Stimulated activated naive CD8-positive, alpha-beta T cell treated with anti-CD3 and anti-CD28 coated beads, Interleukin-15, Interleukin-2, amounts not matched to agents 100 U/mL and 50 U/mL, for 24 hours (primary cell): Measurements from ENCODE around the gene SLC44A1.

Experiments used
- ATAC-seq: fragments of 150-1000 bp; cut with Tn5 transposase; one replicate; pipeline ENCODE4 v1.10.0; 2021
- DNase-seq: peaks from one replicate; pipeline ENCODE4 v3.0.0; 2021

The SLC44A1 gene

GRCh38 chr9:105273731-105274130, 29.3 kb downstream of the SLC44A1 start:
- DNase-seq, result no peak
- no peak for ATAC-seq

- no peak for ATAC-seq
- DNase-seq, result no peak
Measured at GRCh38 chr9:105275111-105275510, 30.7 kb downstream of the SLC44A1 start.

GRCh38 chr9:105275938-105276337, 31.5 kb downstream of the SLC44A1 start:
- DNase-seq (no peak), ATAC-seq (no peak)

- DNase-seq (no peak), ATAC-seq (no peak)
Measured at GRCh38 chr9:105278751-105279150, 34.3 kb downstream of the SLC44A1 start.

- ATAC-seq, result no peak
- DNase-seq, result no peak
Measured at GRCh38 chr9:105280691-105281090, 36.2 kb downstream of the SLC44A1 start.

- ATAC-seq (no peak), DNase-seq (no peak)
Measured at GRCh38 chr9:105281272-105281671, 36.8 kb downstream of the SLC44A1 start.

- DNase-seq (no peak), ATAC-seq (no peak)
Measured at GRCh38 chr9:105281926-105282325, 37.5 kb downstream of the SLC44A1 start.

GRCh38 chr9:105282870-105283621, 38.6 kb downstream of the SLC44A1 start:
- no peak for ATAC-seq
- DNase-seq, result no peak

GRCh38 chr9:105283795-105284194, 39.3 kb downstream of the SLC44A1 start:
- DNase-seq, result no peak
- ATAC-seq, result no peak

- ATAC-seq, result no peak
- DNase-seq, result no peak
Measured at GRCh38 chr9:105284463-105284862, 40.0 kb downstream of the SLC44A1 start.

GRCh38 chr9:105286098-105286497, 41.6 kb downstream of the SLC44A1 start:
- ATAC-seq (no peak), DNase-seq (no peak)

GRCh38 chr9:105289305-105289704, 44.9 kb downstream of the SLC44A1 start:
- DNase-seq (no peak), ATAC-seq (no peak)

GRCh38 chr9:105290418-105290817, 46.0 kb downstream of the SLC44A1 start:
- ATAC-seq, result no peak
- DNase-seq, result no peak

- ATAC-seq (no peak), DNase-seq (no peak)
Measured at GRCh38 chr9:105290954-105291353, 46.5 kb downstream of the SLC44A1 start.

- ATAC-seq, result no peak
- DNase-seq, result no peak
Measured at GRCh38 chr9:105291422-105291859, 47.0 kb downstream of the SLC44A1 start.

GRCh38 chr9:105291938-105292337, 47.5 kb downstream of the SLC44A1 start:
- no peak for DNase-seq
- ATAC-seq, result no peak

GRCh38 chr9:105293408-105293807, 49.0 kb downstream of the SLC44A1 start:
- DNase-seq (no peak), ATAC-seq (no peak)

- DNase-seq, result no peak
Measured at GRCh38 chr9:105295201-105295550, 50.7 kb downstream of the SLC44A1 start.

GRCh38 chr9:105295986-105296385, 51.5 kb downstream of the SLC44A1 start:
- DNase-seq (no peak), ATAC-seq (no peak)

More at GRCh38 chr9:105295201-105295550, 50.7 kb downstream of the SLC44A1 start:
- no peak for ATAC-seq

GRCh38 chr9:105296445-105296844, 52.0 kb downstream of the SLC44A1 start:
- no peak for ATAC-seq
- no peak for DNase-seq

- ATAC-seq (peak; percentile 9), DNase-seq (no peak)
Measured at GRCh38 chr9:105296877-105297287, 52.4 kb downstream of the SLC44A1 start.

GRCh38 chr9:105297442-105298075, 53.1 kb downstream of the SLC44A1 start:
- ATAC-seq, result no peak
- no peak for DNase-seq

GRCh38 chr9:105299190-105299854, 54.9 kb downstream of the SLC44A1 start:
- DNase-seq (no peak), ATAC-seq (peak; percentile 83)
